ENCODE data around the gene MIR17HG. TPM values are rescaled to one million over a fixed set of nuclear protein-coding genes. Genes with fewer than 3 reads are reported as not detected.

Gene MIR17HG
- total RNA-seq, 1 donor from 2014 or later = 19.2 TPM

- no peak for TF ChIP-seq CTCF (IDR thresholded peaks at IDR 0.05; ENCODE audit: insufficient read depth, low read length, severe bottlenecking)
- Histone ChIP-seq H3K4me3 (ENCODE audit: low read depth, low read length) (peak within 1 kb of the TSS; percentile 30), H3K27me3 (ENCODE audit: control insufficient read depth, insufficient read depth, low read length) (peaks cover 19% of the 10 kb centered on the region), H3K36me3 (ENCODE audit: control insufficient read depth, insufficient read depth, low read length) (no peaks in the 10 kb centered on the region)
- DNase-seq (ENCODE audit: low read depth) (peak; percentile 43), FAIRE-seq (no peak)
These were observed 51.1 kb downstream of the MIR17HG start, which contains the start of gene GPC5 for GRCh38 chr13:91398413-91399188. TSS of gene GPC5 (plus strand) at chr13:91398621.

GRCh38 chr13:91399189-91400062 is 51.9 kb downstream of the MIR17HG start:
- H3K27me3 ChIP-seq (ENCODE audit: control insufficient read depth, insufficient read depth, low read length) = peaks cover 19% of the 10 kb centered on the region
- TF ChIP-seq CTCF (IDR thresholded peaks at IDR 0.05; ENCODE audit: insufficient read depth, low read length, severe bottlenecking) = no peak
- no peak for FAIRE-seq

GRCh38 chr13:91400063-91400399 is 52.5 kb downstream of the MIR17HG start:
- no peak for FAIRE-seq
- Histone ChIP-seq H3K27me3 (ENCODE audit: control insufficient read depth, insufficient read depth, low read length) (peaks cover 19% of the 10 kb centered on the region), H3K4me3 (ENCODE audit: low read depth, low read length) (no peak overlapping the region), H3K36me3 (ENCODE audit: control insufficient read depth, insufficient read depth, low read length) (no peaks in the 10 kb centered on the region)
- DNase-seq (ENCODE audit: low read depth) = no peak
- no peak for TF ChIP-seq CTCF (IDR thresholded peaks at IDR 0.05; ENCODE audit: insufficient read depth, low read length, severe bottlenecking)

More at GRCh38 chr13:91399189-91400062, 51.9 kb downstream of the MIR17HG start:
- DNase-seq (ENCODE audit: low read depth) = no peak
- Histone ChIP-seq H3K4me3 (ENCODE audit: low read depth, low read length) (no peak overlapping the region), H3K36me3 (ENCODE audit: control insufficient read depth, insufficient read depth, low read length) (no peaks in the 10 kb centered on the region)

GRCh38 chr13:91400671-91401070 is 53.2 kb downstream of the MIR17HG start:
- FAIRE-seq = no peak
- TF ChIP-seq CTCF (IDR thresholded peaks at IDR 0.05; ENCODE audit: insufficient read depth, low read length, severe bottlenecking) = no peak
- peaks cover 19% of the 10 kb centered on the region for H3K27me3 ChIP-seq (ENCODE audit: control insufficient read depth, insufficient read depth, low read length)
- no peaks in the 10 kb centered on the region for H3K36me3 ChIP-seq (ENCODE audit: control insufficient read depth, insufficient read depth, low read length)
- no peak overlapping the region for H3K4me3 ChIP-seq (ENCODE audit: low read depth, low read length)
- no peak for DNase-seq (ENCODE audit: low read depth)

GRCh38 chr13:91401920-91402319 is 54.4 kb downstream of the MIR17HG start:
- Histone ChIP-seq H3K4me3 (ENCODE audit: low read depth, low read length) (no peak overlapping the region), H3K27me3 (ENCODE audit: control insufficient read depth, insufficient read depth, low read length) (peaks cover 19% of the 10 kb centered on the region), H3K36me3 (ENCODE audit: control insufficient read depth, insufficient read depth, low read length) (no peaks in the 10 kb centered on the region)
- DNase-seq (ENCODE audit: low read depth) = no peak
- FAIRE-seq = no peak
- TF ChIP-seq CTCF (IDR thresholded peaks at IDR 0.05; ENCODE audit: insufficient read depth, low read length, severe bottlenecking) = no peak

Other genes with a start within 250 kb of the MIR17HG start
- gene GPC5, start 50.9 kb downstream of the MIR17HG start, total RNA-seq = under 0.01 and 1.8 TPM in 2 replicates